Kidney epithelial cell (primary cell): ENCODE measurements around the gene ORAI2. TPM values are rescaled to one million over a fixed set of nuclear protein-coding genes. Genes with fewer than 3 reads are reported as not detected.
A peak's percentile ranks its signal among the peaks of the same experiment; 100 is the strongest.

Experiments used
- DNase-seq: peaks from one replicate; pipeline ENCODE4 v3.0.0-alpha.2; 2010; ENCODE audit warnings: low read depth
- H3K27me3 ChIP-seq: 2 replicates; pipeline ENCODE4 v1.6.0; 2011; ENCODE audit warnings: low read length; ENCODE audit not compliant: control insufficient read depth, insufficient read depth
- H3K36me3 ChIP-seq: 2 replicates; pipeline ENCODE4 v1.5.1; 2011; ENCODE audit warnings: low read length; ENCODE audit not compliant: control insufficient read depth, insufficient read depth
- H3K4me3 ChIP-seq: 2 replicates; pipeline ENCODE4 v1.5.1; 2011; ENCODE audit warnings: low read depth, mild to moderate bottlenecking, control low read depth, low read length
- CTCF ChIP-seq: IDR thresholded peaks from 2 replicates; pipeline ENCODE4 v1.5.1; 2011; ENCODE audit warnings: mild to moderate bottlenecking, moderate library complexity, low read length, control low read depth, inconsistent platforms; ENCODE audit not compliant: insufficient read depth, poor library complexity, severe bottlenecking
- total RNA-seq: library from RNA; depleted of rRNA; stranded (reverse); fragments of >200 nt; gene quantifications from 2 replicates; pipeline ENCODE4 v1.2.3, GENCODE V29; 2015

ORAI2 gene
- total RNA-seq, 1 donor from 2014 or later: 56.2 TPM

- no peaks in the 10 kb centered on the region for H3K27me3 ChIP-seq
- no peak for DNase-seq
- no peak overlapping the region for H3K4me3 ChIP-seq
- no peak for TF ChIP-seq CTCF
- H3K36me3 ChIP-seq: peaks cover 3% of the 10 kb centered on the region
Observed at GRCh38 chr7:102426268-102427018, 6.9 kb upstream of the ORAI2 start.

GRCh38 chr7:102427019-102427405 is 6.4 kb upstream of the ORAI2 start:
- no peaks in the 10 kb centered on the region for H3K27me3 ChIP-seq
- DNase-seq: no peak
- peaks cover 3% of the 10 kb centered on the region for H3K36me3 ChIP-seq
- no peak overlapping the region for H3K4me3 ChIP-seq
- no peak for TF ChIP-seq CTCF

GRCh38 chr7:102429141-102429899 is 4.1 kb upstream of the ORAI2 start:
- peaks cover 2% of the 10 kb centered on the region for H3K36me3 ChIP-seq
- no peak for DNase-seq
- no peak for TF ChIP-seq CTCF
- H3K27me3 ChIP-seq: no peaks in the 10 kb centered on the region
- H3K4me3 ChIP-seq: no peak overlapping the region

- TF ChIP-seq CTCF: no peak
- H3K4me3 ChIP-seq: no peak overlapping the region
- no peaks in the 10 kb centered on the region for H3K27me3 ChIP-seq
- no peaks in the 10 kb centered on the region for H3K36me3 ChIP-seq
- DNase-seq: no peak
Observed at GRCh38 chr7:102431617-102432298, 1.6 kb upstream of the ORAI2 start.

GRCh38 chr7:102432442-102433218 is 745 bp upstream of the ORAI2 start:
- H3K36me3 ChIP-seq: no peaks in the 10 kb centered on the region

More at GRCh38 chr7:102432442-102433218, 745 bp upstream of the ORAI2 start:
- H3K27me3 ChIP-seq: no peaks in the 10 kb centered on the region
- no peak for DNase-seq
- no peak for TF ChIP-seq CTCF
- H3K4me3 ChIP-seq: peak overlapping the region; percentile 94
